Neural crest cell (in vitro differentiated cells): ENCODE measurements around the gene TOM1. TPM values are rescaled to one million over a fixed set of nuclear protein-coding genes. Genes with fewer than 3 reads are reported as not detected.

Experiments
- DNase-seq: peaks from one replicate; pipeline ENCODE4 v3.0.0; 2021; ENCODE audit warnings: low read depth, mixed read lengths, low spot score
- H3K27ac Mint-ChIP-seq: one replicate; pipeline ENCODE4 v1.8.0; 2021; ENCODE audit warnings: mild to moderate bottlenecking, mixed read lengths; ENCODE audit not compliant: unreplicated experiment
- H3K27me3 Mint-ChIP-seq: 2 replicates; pipeline ENCODE4 v1.8.0; 2021; ENCODE audit warnings: low read depth, mild to moderate bottlenecking, mixed read lengths
- H3K36me3 Mint-ChIP-seq: 2 replicates; pipeline ENCODE4 v1.8.0; 2021; ENCODE audit warnings: low read depth, mild to moderate bottlenecking, mixed read lengths
- H3K4me1 Mint-ChIP-seq: 2 replicates; pipeline ENCODE4 v1.8.0; 2021; ENCODE audit warnings: mixed read lengths
- H3K4me3 Mint-ChIP-seq: one replicate; pipeline ENCODE4 v1.8.0; 2021; ENCODE audit warnings: mild to moderate bottlenecking, mixed read lengths
- H3K9me3 Mint-ChIP-seq: 2 replicates; pipeline ENCODE4 v1.8.0; 2021; ENCODE audit warnings: mixed read lengths
- total RNA-seq: library from RNA; stranded (reverse); gene quantifications from 2 replicates; pipeline ENCODE4 v1.2.1, GENCODE V29; 2021
- TF ChIP-seq, protein P1 (sequence below): fragments of 200-600 bp; sonication (generic); conservative IDR thresholded peaks from 2 replicates; pipeline ENCODE4 v1.5.0; 2021; ENCODE audit warnings: antibody characterized with exemption, mild to moderate bottlenecking

Gene TOM1
- total RNA-seq, 1 donor from 2014 or later, result 24.7 TPM

DNA sequence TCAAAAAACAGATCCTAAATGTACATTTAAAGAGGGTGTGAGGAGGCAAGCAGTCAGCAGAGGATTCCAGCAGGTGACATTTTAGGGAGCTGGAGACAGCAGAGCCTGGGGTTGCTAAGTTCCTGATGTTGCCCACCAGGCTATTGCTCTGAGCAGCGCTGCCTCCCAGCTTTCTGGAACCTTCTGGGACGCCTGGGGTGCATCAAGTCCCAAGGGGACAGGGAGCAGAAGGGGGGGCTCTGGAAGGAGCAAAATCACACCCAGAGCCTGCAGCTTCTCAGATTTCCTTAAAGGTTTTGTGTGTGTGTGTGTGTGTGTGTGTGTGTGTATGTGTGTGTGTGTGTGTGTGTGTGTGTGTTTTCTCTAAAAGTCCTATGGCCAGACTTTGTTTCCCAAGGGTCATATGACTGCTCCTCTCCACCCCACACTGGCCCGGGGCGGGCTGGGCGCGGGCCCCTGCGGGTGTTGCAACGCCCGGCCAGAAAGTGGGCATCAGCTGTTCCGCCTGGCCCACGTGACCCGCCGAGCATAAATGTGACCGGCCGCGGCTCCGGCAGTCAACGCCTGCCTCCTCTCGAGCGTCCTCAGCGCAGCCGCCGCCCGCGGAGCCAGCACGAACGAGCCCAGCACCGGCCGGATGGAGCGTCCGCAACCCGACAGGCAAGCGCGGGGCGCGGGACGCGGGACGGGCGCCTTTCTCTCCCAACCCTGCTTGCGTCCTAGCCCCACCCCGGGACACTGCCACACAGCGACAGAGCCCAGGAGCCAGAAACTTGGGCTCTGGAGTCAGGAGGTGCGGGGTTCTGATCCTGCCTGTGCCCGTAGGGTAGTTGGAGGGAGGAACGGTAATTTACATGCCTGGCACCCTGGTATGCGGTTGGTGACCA is 81.1 kb downstream of the TOM1 start, which contains the start of gene HMOX1:
Gene HMOX1 (plus strand): TSS at position 560 of the 887 bp plus-strand sequence. CDS start 78 bp downstream, at position 638.
- peaks cover 12% of the 10 kb centered on the region for H3K27me3 Mint-ChIP-seq
- peak within 1 kb of the TSS; percentile 50 for H3K4me3 Mint-ChIP-seq
- TF ChIP-seq, protein P1, sequence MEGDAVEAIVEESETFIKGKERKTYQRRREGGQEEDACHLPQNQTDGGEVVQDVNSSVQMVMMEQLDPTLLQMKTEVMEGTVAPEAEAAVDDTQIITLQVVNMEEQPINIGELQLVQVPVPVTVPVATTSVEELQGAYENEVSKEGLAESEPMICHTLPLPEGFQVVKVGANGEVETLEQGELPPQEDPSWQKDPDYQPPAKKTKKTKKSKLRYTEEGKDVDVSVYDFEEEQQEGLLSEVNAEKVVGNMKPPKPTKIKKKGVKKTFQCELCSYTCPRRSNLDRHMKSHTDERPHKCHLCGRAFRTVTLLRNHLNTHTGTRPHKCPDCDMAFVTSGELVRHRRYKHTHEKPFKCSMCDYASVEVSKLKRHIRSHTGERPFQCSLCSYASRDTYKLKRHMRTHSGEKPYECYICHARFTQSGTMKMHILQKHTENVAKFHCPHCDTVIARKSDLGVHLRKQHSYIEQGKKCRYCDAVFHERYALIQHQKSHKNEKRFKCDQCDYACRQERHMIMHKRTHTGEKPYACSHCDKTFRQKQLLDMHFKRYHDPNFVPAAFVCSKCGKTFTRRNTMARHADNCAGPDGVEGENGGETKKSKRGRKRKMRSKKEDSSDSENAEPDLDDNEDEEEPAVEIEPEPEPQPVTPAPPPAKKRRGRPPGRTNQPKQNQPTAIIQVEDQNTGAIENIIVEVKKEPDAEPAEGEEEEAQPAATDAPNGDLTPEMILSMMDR, result no peak
- no peaks in the 10 kb centered on the region for H3K9me3 Mint-ChIP-seq
- no peaks in the 10 kb centered on the region for H3K36me3 Mint-ChIP-seq
- H3K27ac Mint-ChIP-seq, result peak within 1 kb of the TSS; percentile 37
- DNase-seq, result peak; percentile 72
- H3K4me1 Mint-ChIP-seq, result peaks cover 47% of the 10 kb centered on the region

DNA sequence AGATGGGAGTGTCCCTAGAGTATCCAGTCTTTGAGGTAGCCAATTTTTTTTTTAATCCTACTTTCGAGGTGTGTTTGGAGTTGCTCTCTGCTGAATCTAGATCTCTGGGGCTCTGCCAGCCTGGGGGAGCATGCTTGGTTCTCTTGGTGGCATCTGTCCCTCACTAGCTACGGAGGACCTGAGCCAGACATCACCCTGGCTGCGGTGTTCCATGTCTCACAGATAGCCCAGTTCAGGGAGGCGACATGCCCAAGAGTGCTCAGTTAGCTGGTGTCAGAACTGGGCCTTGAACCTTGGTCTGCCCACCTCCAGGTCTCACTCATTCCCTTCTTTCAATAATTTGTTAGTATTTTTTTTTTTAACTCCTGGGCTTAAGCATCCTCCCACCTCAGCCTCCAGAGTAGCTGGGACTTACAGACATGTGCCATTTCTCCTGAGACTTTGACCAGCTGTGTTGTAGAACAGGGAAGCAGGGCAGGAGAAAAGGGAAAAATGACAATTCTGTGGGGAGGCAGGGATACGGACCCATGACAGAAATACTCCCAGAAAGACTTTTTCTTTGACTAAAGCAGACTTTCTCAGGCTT is 81.8 kb downstream of the TOM1 start:
- Mint-ChIP-seq H3K36me3 (no peaks in the 10 kb centered on the region), H3K27ac (no peak overlapping the region), H3K27me3 (peaks cover 12% of the 10 kb centered on the region), H3K4me1 (peaks cover 44% of the 10 kb centered on the region), H3K4me3 (peak overlapping the region; percentile 44), H3K9me3 (no peaks in the 10 kb centered on the region)
- TF ChIP-seq, protein P1, result no peak
- DNase-seq, result no peak

DNA sequence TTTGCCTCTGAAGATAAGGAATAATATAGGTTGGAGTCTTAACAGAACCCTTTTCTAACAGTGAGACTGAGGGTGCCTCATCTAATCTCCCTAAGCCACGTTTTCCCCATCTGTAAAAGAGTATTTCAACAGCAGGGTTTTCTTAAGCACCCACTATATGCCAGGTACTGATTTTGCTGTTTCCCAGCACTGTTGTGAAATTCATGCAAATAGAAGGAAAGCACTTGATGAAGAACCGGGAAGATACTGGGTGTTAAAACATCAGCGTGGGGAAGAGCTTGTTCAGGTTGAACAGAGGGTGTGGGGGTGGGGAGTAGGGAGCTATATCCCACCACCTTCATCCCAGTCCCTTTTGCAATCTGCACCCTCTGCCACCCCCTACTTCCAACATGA is 84.0 kb downstream of the TOM1 start:
- Mint-ChIP-seq H3K4me1 (peaks cover 25% of the 10 kb centered on the region), H3K27me3 (peaks cover 9% of the 10 kb centered on the region), H3K36me3 (no peaks in the 10 kb centered on the region), H3K4me3 (no peak overlapping the region), H3K9me3 (no peaks in the 10 kb centered on the region), H3K27ac (no peak overlapping the region)
- TF ChIP-seq, protein P1, result no peak
- no peak for DNase-seq

DNA sequence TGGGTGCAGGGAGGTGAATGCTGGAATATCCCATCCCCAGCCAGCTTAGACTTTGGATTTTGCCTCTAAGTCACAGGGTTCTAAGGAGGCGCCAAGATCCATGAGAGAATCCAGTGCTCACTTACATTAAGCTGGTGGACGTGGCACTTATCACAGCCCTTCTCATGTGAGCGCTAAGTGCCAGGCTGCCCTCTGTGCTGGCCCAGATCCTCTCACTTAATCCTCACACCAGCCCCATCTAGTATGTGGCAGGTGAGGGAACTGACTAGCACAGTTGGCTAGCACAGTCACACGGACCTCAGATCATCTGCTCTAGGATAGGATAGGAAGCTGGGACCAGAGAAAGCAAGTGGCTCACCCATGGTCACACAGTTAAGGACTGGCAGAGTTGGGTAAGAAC is 84.8 kb downstream of the TOM1 start:
- H3K27ac Mint-ChIP-seq, result no peak overlapping the region

DNA sequence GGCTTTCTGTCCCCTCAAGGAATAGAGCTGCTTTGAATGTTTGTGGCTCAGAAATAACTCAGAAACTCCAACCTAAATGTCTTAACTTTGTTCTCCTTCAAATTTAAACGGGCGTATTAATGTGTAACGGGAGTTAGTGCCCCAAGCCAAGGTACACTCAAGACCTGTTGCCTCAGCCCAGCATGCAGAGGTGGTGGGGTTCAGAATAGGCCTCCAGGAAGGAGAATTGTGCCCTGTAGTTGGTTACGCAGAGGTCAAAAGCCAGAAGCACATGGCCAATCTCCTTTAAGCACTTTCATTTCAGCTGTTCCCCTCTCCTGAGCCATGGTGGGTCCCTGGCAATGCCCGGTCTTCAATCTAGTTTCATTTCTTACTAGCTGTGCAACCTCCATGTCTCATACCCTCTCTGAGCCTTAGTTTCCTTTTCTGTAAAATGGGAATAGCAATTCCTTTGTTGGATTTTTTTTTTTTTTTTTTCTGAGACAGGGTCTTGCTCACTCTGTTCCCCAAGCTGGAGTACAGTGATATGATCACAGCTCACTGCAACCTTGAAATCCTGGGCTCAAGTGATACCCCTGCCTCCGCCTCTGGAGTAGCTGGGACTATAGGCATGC is 85.4 kb downstream of the TOM1 start:
- TF ChIP-seq, protein P1, result no peak
- H3K27me3 Mint-ChIP-seq, result peaks cover 9% of the 10 kb centered on the region
- H3K9me3 Mint-ChIP-seq, result no peaks in the 10 kb centered on the region
- no peak overlapping the region for H3K27ac Mint-ChIP-seq
- H3K4me1 Mint-ChIP-seq, result peaks cover 13% of the 10 kb centered on the region
- no peaks in the 10 kb centered on the region for H3K36me3 Mint-ChIP-seq
- DNase-seq, result no peak
- H3K4me3 Mint-ChIP-seq, result no peak overlapping the region

More for the DNA sequence above, 84.8 kb downstream of the TOM1 start:
- TF ChIP-seq, protein P1, result no peak
- peaks cover 9% of the 10 kb centered on the region for H3K27me3 Mint-ChIP-seq
- no peak overlapping the region for H3K4me3 Mint-ChIP-seq
- peaks cover 17% of the 10 kb centered on the region for H3K4me1 Mint-ChIP-seq
- no peaks in the 10 kb centered on the region for H3K9me3 Mint-ChIP-seq
- H3K36me3 Mint-ChIP-seq, result no peaks in the 10 kb centered on the region
- DNase-seq, result no peak
